Activated CD4-positive, alpha-beta T cell treated with anti-CD3 and anti-CD28 coated beads, Interleukin-10, Interleukin-2, amounts not matched to agents 100 ng/mL and 50 ng/mL, durations not matched to agents 16 hours and 8 hours (primary cell): ENCODE measurements around the gene C7orf33.

Experiments used
- DNase-seq: peaks from one replicate; pipeline ENCODE4 v3.0.0-alpha.2; 2020

Gene C7orf33

DNA sequence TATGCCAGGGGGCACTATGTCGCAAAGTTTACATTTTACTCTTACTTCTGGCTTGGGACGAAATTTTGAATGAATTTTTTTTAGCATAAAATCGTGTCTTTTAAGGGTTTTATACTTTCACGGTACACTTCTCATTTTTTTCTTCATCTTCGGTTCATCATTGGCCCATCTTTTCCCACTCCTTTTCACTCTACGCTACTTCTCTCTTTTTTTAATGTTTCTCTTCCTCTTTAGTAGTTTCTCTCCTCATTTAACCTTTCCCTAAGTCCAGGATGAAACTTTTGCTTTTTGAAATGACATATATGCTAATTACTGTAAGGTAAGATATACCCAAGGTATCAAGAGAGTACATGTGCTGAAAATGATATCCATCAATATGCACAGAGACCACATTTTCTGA, 39.5 kb downstream of the C7orf33 start:
- DNase-seq = no peak

DNA sequence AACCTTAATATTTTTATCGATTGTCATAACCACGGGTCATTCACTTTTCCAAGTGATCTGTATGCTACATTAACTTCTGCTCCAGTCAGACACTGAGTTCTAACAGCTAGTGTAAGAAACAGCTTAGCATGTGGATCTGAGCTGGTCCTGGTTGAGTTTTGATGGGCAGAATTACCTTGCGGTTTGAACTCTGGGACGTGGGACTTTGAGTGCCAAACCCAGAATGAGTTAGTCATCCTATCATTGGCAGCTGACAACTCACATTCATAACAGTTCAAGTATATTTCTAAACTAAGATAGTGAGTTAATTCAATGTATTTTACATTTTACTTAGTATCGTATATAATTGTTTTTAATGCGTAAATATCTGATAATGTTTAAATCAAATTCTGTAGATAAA, 43.2 kb downstream of the C7orf33 start:
- no peak for DNase-seq

DNA sequence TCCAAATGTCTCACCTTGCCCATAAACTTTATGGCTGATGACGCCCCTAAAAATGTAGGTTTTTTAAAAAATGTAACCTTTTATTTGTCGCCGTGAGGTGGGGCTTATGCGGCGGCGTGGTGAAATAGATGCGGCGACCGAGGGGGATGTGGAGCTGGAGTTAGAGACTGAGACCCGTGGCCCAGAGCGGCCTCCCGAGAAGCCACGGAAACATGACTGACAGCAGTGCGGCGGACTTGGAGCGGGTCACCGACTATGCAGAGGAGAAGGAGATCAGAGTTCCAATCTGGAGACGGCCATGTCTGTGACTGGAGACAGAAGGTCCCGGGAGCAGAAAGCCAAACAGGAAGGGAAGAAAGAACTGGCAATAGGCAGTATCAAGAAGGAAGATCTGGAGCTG, 46.5 kb downstream of the C7orf33 start:
- no peak for DNase-seq

DNA sequence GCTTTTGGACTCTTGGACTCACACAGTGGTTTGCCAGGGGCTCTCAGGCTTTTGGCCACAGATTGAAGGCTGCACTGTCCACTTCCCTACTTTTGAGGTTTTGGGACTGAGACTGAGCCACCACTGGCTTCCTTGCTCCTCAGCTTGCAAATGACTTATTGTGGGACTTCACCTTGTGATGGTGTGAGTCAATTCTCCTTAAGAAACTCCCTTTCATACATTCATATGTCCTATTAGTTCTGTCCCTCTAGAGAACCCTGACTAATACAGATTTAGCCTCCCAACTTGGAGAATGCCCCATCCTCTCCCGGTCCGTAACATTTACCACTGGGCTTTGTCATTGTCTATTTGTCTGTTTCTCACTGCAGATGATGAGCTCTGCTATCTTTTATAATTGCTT, 55.3 kb downstream of the C7orf33 start:
- DNase-seq = no peak

DNA sequence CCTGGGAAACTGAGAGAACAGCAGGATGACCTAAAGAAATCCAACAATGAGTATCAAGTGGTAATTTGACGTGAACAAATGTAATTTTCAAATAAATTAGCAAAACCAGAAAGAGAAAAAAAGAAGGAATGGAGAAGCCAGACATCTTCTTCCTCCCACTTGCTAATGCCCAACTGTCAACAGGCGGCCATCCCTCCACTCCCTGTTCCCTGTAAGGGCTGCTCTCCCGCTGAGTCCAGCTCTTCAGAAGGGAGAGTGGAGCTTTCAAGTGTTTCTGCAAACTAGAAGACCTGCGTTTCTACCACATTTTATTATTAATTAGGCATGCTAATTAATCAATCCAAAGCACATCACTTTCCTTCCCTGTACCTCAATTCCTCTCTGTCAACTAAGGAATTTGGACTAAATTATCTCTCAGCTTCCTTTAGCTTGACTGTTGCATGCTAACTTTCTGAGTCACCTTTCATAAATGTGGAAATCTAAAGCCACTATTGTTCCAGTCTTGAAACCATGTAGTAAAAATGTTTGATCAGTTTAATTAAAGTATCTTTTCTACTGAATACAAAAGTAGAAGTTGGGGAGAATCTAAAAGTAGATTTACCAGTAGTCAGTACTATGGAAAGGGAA, 59.8 kb downstream of the C7orf33 start:
- DNase-seq = no peak

DNA sequence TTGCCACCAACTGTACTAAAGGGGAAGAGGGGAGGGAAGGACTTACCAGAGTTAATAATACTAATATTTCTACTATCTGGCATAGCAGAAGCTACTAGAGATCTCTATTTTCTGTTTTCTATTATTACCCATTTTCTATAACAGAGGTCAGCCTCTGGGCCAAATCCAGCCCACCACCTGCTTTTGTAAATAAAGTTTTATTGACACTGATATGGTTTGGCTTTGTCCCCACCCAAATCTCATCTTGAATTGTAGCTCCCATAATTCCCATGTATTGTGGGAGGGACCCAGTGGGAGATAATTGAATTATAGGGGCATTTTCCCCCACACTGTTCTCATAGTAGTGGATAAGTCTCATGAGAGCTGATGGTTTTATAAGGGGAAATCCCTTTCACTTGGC, 62.2 kb downstream of the C7orf33 start:
- no peak for DNase-seq

DNA sequence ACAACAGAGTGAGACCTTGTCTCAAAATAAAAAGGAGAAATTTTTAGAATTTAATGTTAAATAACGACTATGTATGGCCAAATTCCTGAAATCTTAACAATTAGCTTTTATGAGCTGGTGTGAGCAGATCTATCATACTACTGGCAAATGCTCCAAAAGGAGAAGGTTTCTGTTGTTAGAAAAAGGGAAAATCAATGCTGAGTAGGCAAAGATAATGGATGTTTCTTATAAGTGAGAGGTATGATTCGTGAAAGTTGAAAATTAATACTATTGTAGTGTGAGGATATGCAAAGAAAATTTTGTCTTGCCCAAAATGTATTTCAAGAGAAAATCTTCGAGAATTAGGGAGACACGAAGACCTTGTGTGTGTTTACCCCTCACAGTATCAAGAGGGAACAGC, 67.4 kb downstream of the C7orf33 start:
- no peak for DNase-seq

DNA sequence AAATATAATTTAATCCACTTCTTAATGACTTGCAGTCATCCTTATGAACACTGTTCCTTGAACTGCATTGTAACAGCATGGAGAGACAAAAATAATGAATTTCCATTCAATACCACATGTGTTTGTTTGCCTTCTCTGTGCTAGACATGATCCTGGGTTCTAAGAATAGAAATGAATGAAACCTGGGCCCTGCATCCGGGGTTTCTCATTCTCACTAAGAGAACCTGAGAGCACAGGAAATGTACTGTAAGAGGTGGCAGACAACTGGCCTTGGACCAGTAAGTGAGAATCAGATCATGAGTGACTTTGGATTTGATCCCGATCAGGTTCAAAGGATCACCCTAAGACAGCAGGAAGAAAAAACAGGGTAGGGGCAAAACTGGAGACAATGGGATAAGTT, 70.9 kb downstream of the C7orf33 start:
- no peak for DNase-seq

DNA sequence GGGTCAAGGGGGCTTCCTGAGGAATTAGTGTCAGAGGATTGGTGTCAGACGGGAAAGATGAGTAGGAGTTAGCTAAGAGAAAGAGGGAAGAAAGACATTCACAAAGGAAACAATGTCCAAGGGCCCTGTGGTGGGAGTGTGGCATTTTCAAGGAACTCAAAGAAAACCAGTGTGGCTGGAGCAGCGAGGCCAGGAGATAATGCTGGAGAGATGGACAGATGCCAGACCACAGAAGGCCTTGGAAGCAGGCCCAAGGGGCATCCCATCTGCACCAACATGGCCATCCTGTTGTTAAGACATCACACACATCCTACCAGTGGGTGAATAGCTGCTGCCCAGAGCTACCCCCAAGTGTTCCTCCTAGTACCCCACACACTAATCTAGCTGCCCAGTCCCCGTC, 72.1 kb downstream of the C7orf33 start:
- DNase-seq = no peak

DNA sequence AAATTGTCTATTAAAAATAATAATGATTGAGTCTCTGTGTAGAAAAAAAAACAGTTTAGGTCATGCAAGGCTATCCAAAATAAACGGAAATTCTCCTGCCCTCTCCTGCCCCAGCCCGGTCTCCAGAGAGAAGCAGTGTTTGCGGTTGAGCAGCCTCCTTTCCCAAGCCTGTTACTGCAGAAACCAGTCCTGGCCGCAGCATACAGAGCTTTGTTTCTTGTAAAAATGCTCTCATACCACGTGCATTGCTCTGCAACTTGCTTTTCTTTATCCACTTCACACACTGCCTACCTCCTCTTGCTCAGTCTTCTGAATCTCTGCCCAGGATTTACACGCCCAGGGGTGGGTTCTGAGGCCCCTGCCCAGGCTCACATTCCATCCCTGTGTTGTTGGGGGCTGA, 73.8 kb downstream of the C7orf33 start:
- DNase-seq = no peak

DNA sequence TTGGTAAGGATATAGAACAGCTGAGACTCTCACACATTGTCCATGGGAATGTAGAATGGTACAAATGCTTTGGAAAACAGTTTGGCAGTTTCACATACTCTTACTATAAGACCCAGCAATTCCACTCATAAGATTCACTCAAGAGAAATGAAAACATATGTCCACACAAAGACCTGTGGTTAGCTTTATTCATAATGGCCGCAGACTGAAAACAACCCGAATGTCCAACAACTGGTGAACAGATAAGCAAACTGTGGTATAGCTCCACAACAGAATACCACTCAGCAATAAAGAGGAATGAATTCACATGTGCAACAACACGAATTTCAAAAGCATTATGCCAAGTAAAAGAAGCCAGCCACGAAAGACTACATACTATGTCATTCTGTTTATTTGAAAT, 74.7 kb downstream of the C7orf33 start:
- DNase-seq = no peak
